ENCODE data around the gene GOLGA1. TPM values are rescaled to one million over a fixed set of nuclear protein-coding genes. Genes with fewer than 3 reads are reported as not detected.

The GOLGA1 gene
- total RNA-seq, 2 experiments from 2014 or later, result 19.0 to 19.2 TPM

DNA sequence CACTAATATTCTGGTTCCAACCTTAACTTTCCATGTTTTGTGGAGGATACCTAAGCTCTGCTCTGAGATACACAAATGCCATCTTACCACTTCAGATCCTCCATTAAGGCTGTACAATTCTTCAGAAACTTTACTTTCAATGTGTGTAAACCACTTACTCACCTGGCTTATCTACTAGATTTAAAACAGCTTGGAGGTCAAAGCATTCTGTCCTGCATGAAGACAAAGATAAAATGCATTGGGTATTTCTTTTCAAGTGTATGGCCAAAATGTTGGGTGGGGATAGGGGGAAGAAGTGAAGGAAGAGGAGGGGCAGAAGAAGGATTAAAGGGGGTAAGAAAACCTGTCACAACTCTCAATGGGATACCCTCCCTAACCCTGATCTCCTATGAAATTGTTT lies 939 bp downstream of the GOLGA1 start:
- Histone ChIP-seq H3K9me3 (ENCODE audit: low read length) (no peaks in the 10 kb centered on the region), H3K9me2 (ENCODE audit: insufficient read depth, low read length) (no peaks in the 10 kb centered on the region), H3K36me3 (ENCODE audit: insufficient read depth, low read length) (peaks cover 38% of the 10 kb centered on the region), H3K79me2 (ENCODE audit: insufficient read depth, low read depth, low read length) (peaks cover 8% of the 10 kb centered on the region; the same call in 1 of the 2 replicates), H3K4me2 (ENCODE audit: low read length) (peak overlapping the region; percentile 91), H3K27ac (ENCODE audit: low read depth, low read length, poor library complexity, severe bottlenecking) (peak overlapping the region; percentile 91), H3K4me1 (ENCODE audit: insufficient read depth, low read length, poor library complexity, severe bottlenecking) (peaks cover 63% of the 10 kb centered on the region), H4K20me1 (ENCODE audit: insufficient read depth, low read length) (no peaks in the 10 kb centered on the region), H3K4me3 (ENCODE audit: low read depth, low read length, poor library complexity, severe bottlenecking) (peak overlapping the region; percentile 81), H2AFZ (ENCODE audit: low read length) (peak overlapping the region; percentile 82; the same call in 1 of the 2 replicates)
- intact Hi-C loops (cut with micrococcal nuclease; ENCODE audit: unreplicated experiment), result loop anchor here (2.0 to 5.0 kb wide), 3 partner anchors 71 to 181 kb away; partner anchors contain the start of gene NR6A1
- peak; percentile 28 for DNase-seq (ENCODE audit: low spot score)
- TF ChIP-seq EZH2phosphoT487 (IDR thresholded peaks at IDR 0.05; ENCODE audit: borderline replicate concordance, low read depth, low read length), result no peak
- TF ChIP-seq, protein P1, sequence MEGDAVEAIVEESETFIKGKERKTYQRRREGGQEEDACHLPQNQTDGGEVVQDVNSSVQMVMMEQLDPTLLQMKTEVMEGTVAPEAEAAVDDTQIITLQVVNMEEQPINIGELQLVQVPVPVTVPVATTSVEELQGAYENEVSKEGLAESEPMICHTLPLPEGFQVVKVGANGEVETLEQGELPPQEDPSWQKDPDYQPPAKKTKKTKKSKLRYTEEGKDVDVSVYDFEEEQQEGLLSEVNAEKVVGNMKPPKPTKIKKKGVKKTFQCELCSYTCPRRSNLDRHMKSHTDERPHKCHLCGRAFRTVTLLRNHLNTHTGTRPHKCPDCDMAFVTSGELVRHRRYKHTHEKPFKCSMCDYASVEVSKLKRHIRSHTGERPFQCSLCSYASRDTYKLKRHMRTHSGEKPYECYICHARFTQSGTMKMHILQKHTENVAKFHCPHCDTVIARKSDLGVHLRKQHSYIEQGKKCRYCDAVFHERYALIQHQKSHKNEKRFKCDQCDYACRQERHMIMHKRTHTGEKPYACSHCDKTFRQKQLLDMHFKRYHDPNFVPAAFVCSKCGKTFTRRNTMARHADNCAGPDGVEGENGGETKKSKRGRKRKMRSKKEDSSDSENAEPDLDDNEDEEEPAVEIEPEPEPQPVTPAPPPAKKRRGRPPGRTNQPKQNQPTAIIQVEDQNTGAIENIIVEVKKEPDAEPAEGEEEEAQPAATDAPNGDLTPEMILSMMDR (conservative IDR thresholded peaks at IDR 0.05; ENCODE audit: low read length), result no peak
- POLR2A ChIA-PET, result interaction anchor here (0.5 to 1.9 kb wide), 8 partner anchors 10 to 422 kb away, joined by 3 to 6 read pairs (median 5); no protein-coding TSS in a partner anchor
- TSS peak; percentile 69 for BruUV-seq (replicated peaks)
- CTCF ChIA-PET (ENCODE audit: unreplicated experiment), result no interaction called here

DNA sequence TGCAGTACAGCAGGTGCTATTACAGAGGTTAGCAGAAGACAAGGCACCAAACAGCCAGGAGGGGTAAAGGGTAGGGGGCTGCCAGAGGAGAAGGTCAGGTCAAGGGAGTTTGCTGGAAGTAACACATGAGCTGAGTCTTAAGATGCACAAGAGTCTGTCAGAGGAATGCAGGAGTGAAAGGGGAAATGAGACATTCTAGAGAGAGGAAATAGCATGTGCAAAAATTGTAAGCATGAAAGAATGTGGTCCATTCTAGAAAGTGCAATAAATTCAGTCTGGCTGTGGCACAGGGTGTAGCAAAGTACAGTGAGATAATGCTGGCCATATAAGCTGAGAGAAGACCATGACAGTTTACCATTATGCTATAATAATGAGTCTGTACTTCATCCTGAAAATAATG lies 6.6 kb downstream of the GOLGA1 start:
- ChIA-PET POLR2A (no interaction called here), CTCF (ENCODE audit: unreplicated experiment) (no interaction called here)
- Histone ChIP-seq H3K4me3 (ENCODE audit: low read depth, low read length, poor library complexity, severe bottlenecking) (no peak overlapping the region), H3K9me3 (ENCODE audit: low read length) (no peaks in the 10 kb centered on the region), H2AFZ (ENCODE audit: low read length) (no peak overlapping the region), H3K79me2 (ENCODE audit: insufficient read depth, low read depth, low read length) (peaks cover 8% of the 10 kb centered on the region; the same call in 1 of the 2 replicates), H3K4me2 (ENCODE audit: low read length) (peak overlapping the region; percentile 53), H3K27ac (ENCODE audit: low read depth, low read length, poor library complexity, severe bottlenecking) (peak overlapping the region; percentile 64), H3K36me3 (ENCODE audit: insufficient read depth, low read length) (peaks cover 81% of the 10 kb centered on the region), H4K20me1 (ENCODE audit: insufficient read depth, low read length) (no peaks in the 10 kb centered on the region), H3K9me2 (ENCODE audit: insufficient read depth, low read length) (no peaks in the 10 kb centered on the region), H3K4me1 (ENCODE audit: insufficient read depth, low read length, poor library complexity, severe bottlenecking) (peaks cover 47% of the 10 kb centered on the region)
- intact Hi-C loops (cut with micrococcal nuclease; ENCODE audit: unreplicated experiment), result no loop called here
- BruUV-seq (replicated peaks), result no TSS peak
- TF ChIP-seq, protein P1 (conservative IDR thresholded peaks at IDR 0.05; ENCODE audit: low read length), result no peak
- no peak for TF ChIP-seq EZH2phosphoT487 (IDR thresholded peaks at IDR 0.05; ENCODE audit: borderline replicate concordance, low read depth, low read length)
- peak; percentile 81 for DNase-seq (ENCODE audit: low spot score)

DNA sequence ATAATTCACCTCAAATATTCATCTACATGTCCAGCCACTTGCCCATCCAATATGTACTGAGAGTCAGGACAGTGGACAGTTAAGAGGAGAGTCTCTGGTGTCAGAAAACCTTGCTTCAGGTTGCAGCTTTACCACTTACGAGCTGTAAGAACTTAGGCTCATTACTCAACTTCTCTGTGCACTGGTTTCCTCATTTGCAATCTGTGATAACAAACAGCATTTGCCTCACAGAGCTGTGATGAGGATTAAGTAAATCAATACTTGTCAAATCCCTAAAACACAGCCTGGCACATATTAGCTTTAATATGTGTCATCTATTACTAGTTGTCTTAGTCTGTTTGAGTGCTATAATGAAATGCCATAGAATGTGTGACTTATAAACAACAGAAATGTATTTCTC lies 8.6 kb downstream of the GOLGA1 start:
- no TSS peak for BruUV-seq (replicated peaks)
- ChIA-PET POLR2A (no interaction called here), CTCF (ENCODE audit: unreplicated experiment) (interaction anchor here (0.6 kb wide), 1 partner anchor 940 kb away, joined by 6 read pairs; no protein-coding TSS in a partner anchor)
- Histone ChIP-seq H3K9me3 (ENCODE audit: low read length) (no peaks in the 10 kb centered on the region), H3K36me3 (ENCODE audit: insufficient read depth, low read length) (peaks cover 82% of the 10 kb centered on the region), H3K79me2 (ENCODE audit: insufficient read depth, low read depth, low read length) (no peaks in the 10 kb centered on the region), H3K4me3 (ENCODE audit: low read depth, low read length, poor library complexity, severe bottlenecking) (no peak overlapping the region), H3K27ac (ENCODE audit: low read depth, low read length, poor library complexity, severe bottlenecking) (no peak overlapping the region), H4K20me1 (ENCODE audit: insufficient read depth, low read length) (no peaks in the 10 kb centered on the region), H3K4me2 (ENCODE audit: low read length) (no peak overlapping the region), H3K9me2 (ENCODE audit: insufficient read depth, low read length) (no peaks in the 10 kb centered on the region), H2AFZ (ENCODE audit: low read length) (no peak overlapping the region), H3K4me1 (ENCODE audit: insufficient read depth, low read length, poor library complexity, severe bottlenecking) (peaks cover 32% of the 10 kb centered on the region)
- intact Hi-C loops (cut with micrococcal nuclease; ENCODE audit: unreplicated experiment), result no loop called here
- TF ChIP-seq EZH2phosphoT487 (IDR thresholded peaks at IDR 0.05; ENCODE audit: borderline replicate concordance, low read depth, low read length), result no peak
- TF ChIP-seq, protein P1 (conservative IDR thresholded peaks at IDR 0.05; ENCODE audit: low read length), result no peak
- DNase-seq (ENCODE audit: low spot score), result no peak
